Hepatocyte (in vitro differentiated cells): ENCODE data around the gene FADD. TPM values are rescaled to one million over a fixed set of nuclear protein-coding genes. Genes with fewer than 3 reads are reported as not detected.

Source experiments
- DNase-seq: peaks from one replicate; pipeline ENCODE4 v3.0.0-alpha.2; 2016; ENCODE audit warnings: low spot score
- H2AFZ ChIP-seq: fragments of 200-600 bp; sonication (generic); 2 replicates; pipeline ENCODE4 v1.6.0; 2016; ENCODE audit warnings: antibody characterized with exemption, mild to moderate bottlenecking
- H3K27ac ChIP-seq: fragments of 200-600 bp; sonication (generic); 2 replicates; pipeline ENCODE4 v1.5.1; 2016; ENCODE audit warnings: mild to moderate bottlenecking
- H3K27me3 ChIP-seq: fragments of 200-600 bp; sonication (generic); 2 replicates; pipeline ENCODE4 v1.6.1; 2016
- H3K36me3 ChIP-seq: fragments of 200-600 bp; sonication (generic); replicated peaks from 2 replicates; pipeline ENCODE4 v1.5.1; 2016; ENCODE audit warnings: low read depth; ENCODE audit not compliant: insufficient read depth
- H3K4me1 ChIP-seq: fragments of 200-600 bp; sonication (generic); 2 replicates; pipeline ENCODE4 v1.5.1; 2016; ENCODE audit warnings: mild to moderate bottlenecking, moderate library complexity; ENCODE audit not compliant: insufficient read depth
- H3K4me2 ChIP-seq: fragments of 200-600 bp; sonication (generic); 2 replicates; pipeline ENCODE4 v1.6.0; 2016
- H3K4me3 ChIP-seq: fragments of 200-600 bp; sonication (generic); 2 replicates; pipeline ENCODE4 v1.5.1; 2016; ENCODE audit warnings: mild to moderate bottlenecking
- H3K79me2 ChIP-seq: fragments of 200-600 bp; sonication (generic); 2 replicates; pipeline ENCODE4 v1.6.0; 2017; ENCODE audit warnings: mild to moderate bottlenecking
- H3K9me2 ChIP-seq: fragments of 200-600 bp; sonication (generic); replicated peaks from 2 replicates; pipeline ENCODE4 v1.6.0; 2017; ENCODE audit warnings: mild to moderate bottlenecking; ENCODE audit not compliant: insufficient read depth
- H3K9me3 ChIP-seq: fragments of 200-600 bp; sonication (generic); 2 replicates; pipeline ENCODE4 v1.5.1; 2016; ENCODE audit warnings: low read depth, mild to moderate bottlenecking
- H4K20me1 ChIP-seq: fragments of 200-600 bp; sonication (generic); 2 replicates; pipeline ENCODE4 v1.6.0; 2016; ENCODE audit warnings: mild to moderate bottlenecking; ENCODE audit not compliant: insufficient read depth, poor library complexity, severe bottlenecking
- CTCF ChIP-seq: fragments of 200-600 bp; sonication (generic); IDR thresholded peaks from 2 replicates; pipeline ENCODE4 v1.5.1; 2016; ENCODE audit warnings: antibody characterized with exemption, mild to moderate bottlenecking; ENCODE audit not compliant: poor library complexity
- EZH2 ChIP-seq: fragments of 200-600 bp; sonication (generic); IDR thresholded peaks from 2 replicates; pipeline ENCODE4 v1.6.1; 2016; ENCODE audit warnings: antibody characterized with exemption, mild to moderate bottlenecking, borderline replicate concordance
- EZH2phosphoT487 ChIP-seq: fragments of 200-600 bp; sonication (generic); IDR thresholded peaks from one replicate; pipeline ENCODE4 v1.6.1; 2018; ENCODE audit warnings: antibody characterized with exemption, mild to moderate bottlenecking, low read depth, moderate library complexity; ENCODE audit not compliant: unreplicated experiment, severe bottlenecking
- WGBS: methylation state at CpG from one replicate; pipeline ENCODE4 v1.1.6; 2016; ENCODE audit warnings: low lambda C conversion rate; ENCODE audit errors: missing lambda C conversion rate; 5-methylcytosine and 5-hydroxymethylcytosine counted together
- polyA plus RNA-seq: library from polyadenylated mRNA; unstranded; fragments of >200 nt; fragmentation: Nextera tagmentation; extraction: Ambion mirVana; gene quantifications from 2 replicates; pipeline ENCODE4 v1.2.1, GENCODE V29; 2016
- total RNA-seq: library from RNA; depleted of rRNA; stranded (reverse); fragments of >200 nt; gene quantifications from 2 replicates; pipeline ENCODE4 v1.2.3, GENCODE V29; 2014

The FADD gene
- total and polyA plus RNA-seq, 2 experiments from 2014 or later: 29.6 to 36.1 TPM

GRCh38 chr11:70186936-70187335 is 16.2 kb upstream of the FADD start:
- H3K27me3 ChIP-seq: no peaks in the 10 kb centered on the region
- TF ChIP-seq EZH2phosphoT487 (no peak), EZH2 (no peak), CTCF (no peak)
- H3K36me3 ChIP-seq: no peaks in the 10 kb centered on the region
- no peaks in the 10 kb centered on the region for H4K20me1 ChIP-seq
- no peaks in the 10 kb centered on the region for H3K9me3 ChIP-seq
- H3K4me1 ChIP-seq: no peaks in the 10 kb centered on the region
- no peak overlapping the region for H3K4me2 ChIP-seq
- no peaks in the 10 kb centered on the region for H3K9me2 ChIP-seq
- H3K27ac ChIP-seq: no peak overlapping the region
- DNase-seq: no peak
- H3K79me2 ChIP-seq: no peaks in the 10 kb centered on the region
- no peak overlapping the region for H2AFZ ChIP-seq
- no peak overlapping the region for H3K4me3 ChIP-seq
- 86% methylated on average over 10 of the region's 10 CpGs for WGBS

- TF ChIP-seq EZH2: no peak
- no peak for TF ChIP-seq CTCF
- TF ChIP-seq EZH2phosphoT487: no peak
- H3K36me3 ChIP-seq: no peaks in the 10 kb centered on the region
- no peaks in the 10 kb centered on the region for H3K79me2 ChIP-seq
- H2AFZ ChIP-seq: no peak overlapping the region
- no peak for DNase-seq
- no peaks in the 10 kb centered on the region for H3K27me3 ChIP-seq
- H3K9me2 ChIP-seq: no peaks in the 10 kb centered on the region
- whole genome bisulfite sequencing: 89% methylated on average over 15 of the region's 15 CpGs
- H3K4me2 ChIP-seq: no peak overlapping the region
- no peaks in the 10 kb centered on the region for H4K20me1 ChIP-seq
- H3K27ac ChIP-seq: no peak overlapping the region
- no peaks in the 10 kb centered on the region for H3K9me3 ChIP-seq
- no peaks in the 10 kb centered on the region for H3K4me1 ChIP-seq
- no peak overlapping the region for H3K4me3 ChIP-seq
Measured at GRCh38 chr11:70187771-70188170, 15.3 kb upstream of the FADD start.

- TF ChIP-seq CTCF (no peak), EZH2phosphoT487 (no peak), EZH2 (no peak)
- H3K4me1 ChIP-seq: no peaks in the 10 kb centered on the region
- H2AFZ ChIP-seq: no peak overlapping the region
- H3K4me2 ChIP-seq: no peak overlapping the region
- H3K4me3 ChIP-seq: no peak overlapping the region
- no peaks in the 10 kb centered on the region for H3K9me2 ChIP-seq
- no peak for DNase-seq
- no peaks in the 10 kb centered on the region for H3K79me2 ChIP-seq
- H4K20me1 ChIP-seq: no peaks in the 10 kb centered on the region
- no peaks in the 10 kb centered on the region for H3K36me3 ChIP-seq
- no peaks in the 10 kb centered on the region for H3K9me3 ChIP-seq
- no peaks in the 10 kb centered on the region for H3K27me3 ChIP-seq
- WGBS: 91% methylated on average over 11 of the region's 11 CpGs
- no peak overlapping the region for H3K27ac ChIP-seq
Measured at GRCh38 chr11:70189622-70190021, 13.5 kb upstream of the FADD start.

- no peak overlapping the region for H2AFZ ChIP-seq
- TF ChIP-seq CTCF (peak; percentile 89), EZH2phosphoT487 (no peak), EZH2 (no peak)
- no peak overlapping the region for H3K4me2 ChIP-seq
Measured at GRCh38 chr11:70191495-70192140, 11.5 kb upstream of the FADD start.

More at GRCh38 chr11:70191495-70192140, 11.5 kb upstream of the FADD start:
- DNase-seq: peak; percentile 90
- H3K9me3 ChIP-seq: no peaks in the 10 kb centered on the region
- H3K27me3 ChIP-seq: no peaks in the 10 kb centered on the region
- H3K27ac ChIP-seq: no peak overlapping the region
- H4K20me1 ChIP-seq: no peaks in the 10 kb centered on the region
- H3K36me3 ChIP-seq: no peaks in the 10 kb centered on the region
- H3K9me2 ChIP-seq: no peaks in the 10 kb centered on the region
- no peaks in the 10 kb centered on the region for H3K79me2 ChIP-seq
- no peak overlapping the region for H3K4me3 ChIP-seq
- 16% methylated on average over 22 of the region's 22 CpGs for WGBS
- H3K4me1 ChIP-seq: no peaks in the 10 kb centered on the region
